KMS-11 (cell line): ENCODE results near the gene SND1.

ENCODE experiments used
- H2AFZ ChIP-seq: fragments of 200-600 bp; sonication (generic); 2 replicates; pipeline ENCODE4 v1.6.1; 2016; ENCODE audit warnings: antibody characterized with exemption, mixed run types, low read depth
- H3K27ac ChIP-seq: fragments of 200-600 bp; sonication (generic); 2 replicates; pipeline ENCODE4 v1.6.1; 2016; ENCODE audit warnings: mild to moderate bottlenecking, mixed run types
- H3K27me3 ChIP-seq: fragments of 200-600 bp; sonication (generic); 2 replicates; pipeline ENCODE4 v1.6.1; 2017; ENCODE audit warnings: mild to moderate bottlenecking, low read depth, mixed run types, moderate library complexity; ENCODE audit not compliant: insufficient read depth
- H3K36me3 ChIP-seq: fragments of 200-600 bp; sonication (generic); 2 replicates; pipeline ENCODE4 v1.6.1; 2017; ENCODE audit warnings: mild to moderate bottlenecking, mixed run types; ENCODE audit not compliant: insufficient read depth
- H3K4me1 ChIP-seq: fragments of 200-600 bp; sonication (generic); 2 replicates; pipeline ENCODE4 v1.6.1; 2016; ENCODE audit warnings: mild to moderate bottlenecking, low read depth, mixed run types; ENCODE audit not compliant: poor library complexity, severe bottlenecking
- H3K4me2 ChIP-seq: fragments of 200-600 bp; sonication (generic); 2 replicates; pipeline ENCODE4 v1.7.0; 2016; ENCODE audit warnings: mild to moderate bottlenecking, mixed run types
- H3K4me3 ChIP-seq: fragments of 200-600 bp; sonication (generic); IDR thresholded peaks from 2 replicates; pipeline ENCODE4 v1.6.1; 2017; ENCODE audit warnings: low read depth, low read length, mixed read lengths; ENCODE audit not compliant: insufficient read depth
- H3K79me2 ChIP-seq: fragments of 200-600 bp; sonication (generic); 2 replicates; pipeline ENCODE4 v1.6.1; 2016; ENCODE audit warnings: low read depth, mixed run types; ENCODE audit not compliant: insufficient read depth
- H3K9ac ChIP-seq: fragments of 200-600 bp; sonication (generic); 2 replicates; pipeline ENCODE4 v1.6.1; 2016; ENCODE audit warnings: mild to moderate bottlenecking, mixed run types
- H4K20me1 ChIP-seq: fragments of 200-600 bp; sonication (generic); 2 replicates; pipeline ENCODE4 v1.6.1; 2016; ENCODE audit warnings: mild to moderate bottlenecking, mixed run types; ENCODE audit not compliant: insufficient read depth
- CTCF ChIP-seq: fragments of 200-600 bp; sonication (generic); conservative IDR thresholded peaks from 2 replicates; pipeline ENCODE4 v1.6.1; 2017; ENCODE audit warnings: low read depth, mild to moderate bottlenecking, antibody characterized with exemption, low read length, moderate library complexity, mixed read lengths

SND1 gene

GRCh38 chr7:127848241-127848640, 196.2 kb downstream of the SND1 start:
- Histone ChIP-seq H3K27ac (no peak overlapping the region), H4K20me1 (0 out of 2 replicates have a peak, but pooled peaks cover 8% of the 10 kb centered on the region), H3K36me3 (peaks cover 9% of the 10 kb centered on the region; the same call in 1 of the 2 replicates), H3K4me2 (no peak overlapping the region), H3K4me3 (no peak overlapping the region), H3K4me1 (peaks cover 36% of the 10 kb centered on the region), H3K9ac (no peak overlapping the region), H2AFZ (no peak overlapping the region), H3K27me3 (no peaks in the 10 kb centered on the region), H3K79me2 (no peaks in the 10 kb centered on the region)
- no peak for TF ChIP-seq CTCF

- Histone ChIP-seq H3K9ac (no peak overlapping the region), H3K27ac (no peak overlapping the region), H3K4me3 (no peak overlapping the region), H3K4me2 (no peak overlapping the region), H3K27me3 (no peaks in the 10 kb centered on the region), H3K79me2 (no peaks in the 10 kb centered on the region), H4K20me1 (no peaks in the 10 kb centered on the region), H2AFZ (no peak overlapping the region), H3K36me3 (no peaks in the 10 kb centered on the region), H3K4me1 (peaks cover 27% of the 10 kb centered on the region)
- no peak for TF ChIP-seq CTCF
Observed at GRCh38 chr7:127850195-127850594, 198.2 kb downstream of the SND1 start.

- Histone ChIP-seq H3K79me2 (peaks cover 4% of the 10 kb centered on the region; the same call in 1 of the 2 replicates), H3K27ac (no peak overlapping the region), H2AFZ (no peak overlapping the region), H3K36me3 (no peaks in the 10 kb centered on the region), H3K4me1 (peaks cover 53% of the 10 kb centered on the region), H4K20me1 (0 out of 2 replicates have a peak, but pooled peaks cover 4% of the 10 kb centered on the region), H3K4me2 (no peak overlapping the region), H3K4me3 (no peak overlapping the region), H3K27me3 (no peaks in the 10 kb centered on the region), H3K9ac (no peak overlapping the region)
- no peak for TF ChIP-seq CTCF
Observed at GRCh38 chr7:127854383-127854782, 202.4 kb downstream of the SND1 start.

- H4K20me1 ChIP-seq, result peaks cover 15% of the 10 kb centered on the region; the same call in 1 of the 2 replicates
- peaks cover 4% of the 10 kb centered on the region; the same call in 1 of the 2 replicates for H3K79me2 ChIP-seq
- H3K27ac ChIP-seq, result peak overlapping the region; percentile 85
Observed at GRCh38 chr7:127857464-127857841, 205.5 kb downstream of the SND1 start.

More at GRCh38 chr7:127857464-127857841, 205.5 kb downstream of the SND1 start:
- Histone ChIP-seq H3K4me3 (no peak overlapping the region), H3K27me3 (no peaks in the 10 kb centered on the region), H3K36me3 (no peaks in the 10 kb centered on the region), H3K4me2 (peak overlapping the region; percentile 44), H3K9ac (no peak overlapping the region; the same call in 1 of the 2 replicates), H2AFZ (no peak overlapping the region), H3K4me1 (peaks cover 61% of the 10 kb centered on the region)
- no peak for TF ChIP-seq CTCF
